Erythroblast (primary cell): ENCODE results near the gene TPT1.

ENCODE experiments used
- GATA1 ChIP-seq: IDR thresholded peaks from 2 replicates; pipeline ENCODE4 v1.6.1; 2011; ENCODE audit warnings: low read depth, mild to moderate bottlenecking, control low read depth, low read length, moderate library complexity
- POLR2A ChIP-seq: IDR thresholded peaks from 2 replicates; pipeline ENCODE4 v1.6.1; 2011; ENCODE audit warnings: mild to moderate bottlenecking, low read length

- TF ChIP-seq POLR2A (no peak), GATA1 (no peak)
Measured at GRCh38 chr13:45385320-45385719, 44.3 kb upstream of the TPT1 start.
